T-cell (primary cell): ENCODE measurements around the gene AEBP1. TPM values are rescaled to one million over a fixed set of nuclear protein-coding genes. Genes with fewer than 3 reads are reported as not detected.

ENCODE experiments used
- ATAC-seq, 4 experiments: fragments of 200-7000 bp in 3 of 4; fragments of 150-1000 bp in 1 of 4; cut with Tn5 transposase; replicated peaks in 1 of 4; 1 replicate in 3 of 4; 2 replicates in 1 of 4; pipeline ENCODE4 v1.10.0; 2021; ENCODE audit warnings: moderate library complexity in 3 of 4, mild to moderate bottlenecking in 2 of 4, moderate number of reproducible peaks in 1 of 4
- CTCF ChIA-PET, 2 donors: fragments of 300-600 bp; sonication (Branson Sonifier 250); formaldehyde crosslinking; loops; one replicate each; lab custom pipeline; 2022; ENCODE audit warnings: antibody characterized with exemption in 2 of 2; lab: Charles Lee
- POLR2A ChIA-PET, 2 donors: fragments of 300-600 bp; sonication (Branson Sonifier 250); formaldehyde crosslinking; loops; one replicate each; lab custom pipeline; 2022; ENCODE audit warnings: antibody characterized with exemption in 2 of 2; lab: Charles Lee
- DNase-seq, 35 experiments: peaks; one replicate each; pipeline versions ENCODE4 v3.0.0 to v3.0.0-alpha.2; 2013 to 2023
- H3K27ac ChIP-seq: one replicate; pipeline ENCODE4 v1.5.1; 2013; ENCODE audit warnings: low read length
- H3K27me3 ChIP-seq, 2 experiments: replicated peaks in 1 of 2; 1 replicate in 1 of 2; 2 replicates in 1 of 2; pipeline versions ENCODE4 v1.6.1 to v1.7.0; 2013; ENCODE audit warnings: low read length in 1 of 2, mixed read lengths in 1 of 2; ENCODE audit not compliant: control insufficient read depth in 2 of 2, insufficient read depth in 2 of 2; ENCODE audit errors: extremely low read depth in 1 of 2
- H3K36me3 ChIP-seq, 2 donors: 1 replicate in 1 of 2; 2 replicates in 1 of 2; pipeline versions ENCODE4 v1.6.1 to v1.7.0; 2013; ENCODE audit warnings: low read length in 1 of 2; ENCODE audit not compliant: control insufficient read depth in 2 of 2, insufficient read depth in 1 of 2; ENCODE audit errors: extremely low read depth in 1 of 2
- H3K4me1 ChIP-seq, 2 experiments: 1 replicate in 1 of 2; 2 replicates in 1 of 2; pipeline versions ENCODE4 v1.6.1 to v1.7.0; 2013; ENCODE audit warnings: low read length in 2 of 2, mixed read lengths in 1 of 2; ENCODE audit not compliant: insufficient read depth in 2 of 2, control insufficient read depth in 1 of 2; ENCODE audit errors: extremely low read depth in 1 of 2
- H3K4me3 ChIP-seq, 2 donors: 1 replicate in 1 of 2; 2 replicates in 1 of 2; pipeline versions ENCODE4 v1.5.1 to v1.7.0; 2013; ENCODE audit warnings: mild to moderate bottlenecking in 2 of 2, low read length in 1 of 2, moderate library complexity in 1 of 2; ENCODE audit not compliant: control insufficient read depth in 1 of 2; ENCODE audit errors: extremely low read depth in 1 of 2
- H3K9me3 ChIP-seq: 2 replicates; pipeline ENCODE4 v1.7.0; 2013
- H3K27ac Mint-ChIP-seq, 2 donors: one replicate each; pipeline ENCODE4 v1.8.0; 2020 to 2021; ENCODE audit warnings: mild to moderate bottlenecking in 2 of 2, mixed read lengths in 2 of 2
- H3K27me3 Mint-ChIP-seq, 2 donors: one replicate each; pipeline ENCODE4 v1.8.0; 2021 to 2022; ENCODE audit warnings: mixed read lengths in 2 of 2
- H3K36me3 Mint-ChIP-seq: one replicate; pipeline ENCODE4 v1.8.0; 2021; ENCODE audit warnings: mixed read lengths
- H3K4me1 Mint-ChIP-seq, 3 donors: one replicate each; pipeline ENCODE4 v1.8.0; 2020 to 2022; ENCODE audit warnings: mixed read lengths in 3 of 3, mild to moderate bottlenecking in 1 of 3
- H3K4me3 Mint-ChIP-seq, 3 donors: one replicate each; pipeline ENCODE4 v1.8.0; 2020 to 2022; ENCODE audit warnings: mild to moderate bottlenecking in 3 of 3, mixed read lengths in 3 of 3, moderate library complexity in 3 of 3
- H3K9me3 Mint-ChIP-seq, 3 donors: one replicate each; pipeline ENCODE4 v1.8.0; 2020 to 2022; ENCODE audit warnings: mixed read lengths in 3 of 3
- WGBS: methylation state at CpG from one replicate; pipeline ENCODE4 v1.1.5; 2013; ENCODE audit warnings: missing lambda C conversion rate; ENCODE audit not compliant: insufficient coverage; 5-methylcytosine and 5-hydroxymethylcytosine counted together
- total RNA-seq, 35 experiments: library from RNA in 6 of 35; stranded (reverse) in 6 of 35; fragments of 120-200 nt in 1 of 35; gene quantifications; one replicate each; pipeline versions ENCODE4 v1.2.1 to v1.2.4 and lab custom pipeline; 2013 to 2026

The AEBP1 gene
- total RNA-seq, 5 donors from 2014 or later (not counting 1 experiment from before 2014, with no cell fraction given): 18.1 to 28.4 (median 23.1) TPM

GRCh38 chr7:44062903-44063295, 41.2 kb upstream of the AEBP1 start:
- Histone ChIP-seq H3K9me3 (no peaks in the 10 kb centered on the region), H3K4me3 (no peak overlapping the region), H3K36me3 (peaks cover 7 to 39% of the 10 kb centered on the region in 2 donors), H3K27ac (no peak overlapping the region), H3K4me1 (peaks cover 0 to 61% of the 10 kb centered on the region in 2 experiments), H3K27me3 (peaks cover 0 to 6% of the 10 kb centered on the region in 2 experiments)
- Mint-ChIP-seq H3K27ac (peak overlapping the region in 1 of 2 donors; percentile 48), H3K27me3 (no peaks in the 10 kb centered on the region), H3K9me3 (no peaks in the 10 kb centered on the region), H3K4me1 (peaks cover 31 to 38% (median 37%) of the 10 kb centered on the region in 3 donors), H3K4me3 (no peak overlapping the region), H3K36me3 (peaks cover 25% of the 10 kb centered on the region)
- ATAC-seq: no peak
- ChIA-PET POLR2A (interaction anchor here in 1 of 2 donors (0.5 kb wide), 1 partner anchor 158 kb away, joined by 3 read pairs; no protein-coding TSS in a partner anchor), CTCF (no interaction called here)
- 93% methylated on average over 2 of the region's 3 CpGs for WGBS
- no peak for DNase-seq

GRCh38 chr7:44063547-44063893, 40.6 kb upstream of the AEBP1 start:
- POLR2A ChIA-PET: no interaction called here
- H3K27ac Mint-ChIP-seq: no peak overlapping the region

GRCh38 chr7:44063894-44064651, 40.1 kb upstream of the AEBP1 start:
- H3K4me3 ChIP-seq: no peak overlapping the region
- WGBS: 74% methylated on average over 10 of the region's 16 CpGs
- ChIA-PET POLR2A (no interaction called here), CTCF (no interaction called here)
- H3K27me3 Mint-ChIP-seq: no peaks in the 10 kb centered on the region
- peaks cover 0 to 49% of the 10 kb centered on the region in 2 experiments for H3K4me1 ChIP-seq
- H3K27me3 ChIP-seq: peaks cover 0 to 6% of the 10 kb centered on the region in 2 experiments
- H3K9me3 ChIP-seq: no peaks in the 10 kb centered on the region
- no peak for DNase-seq
- no peak overlapping the region for H3K27ac Mint-ChIP-seq
- ATAC-seq: peak in 1 of 4 experiments; percentile 5
- peaks cover 15% of the 10 kb centered on the region for H3K36me3 Mint-ChIP-seq
- H3K27ac ChIP-seq: no peak overlapping the region
- peaks cover 0 to 3% (median 0%) of the 10 kb centered on the region in 3 donors for H3K9me3 Mint-ChIP-seq
- no peak overlapping the region for H3K4me3 Mint-ChIP-seq
- H3K4me1 Mint-ChIP-seq: peaks cover 27 to 39% (median 30%) of the 10 kb centered on the region in 3 donors
- H3K36me3 ChIP-seq: peaks cover 2 to 28% of the 10 kb centered on the region in 2 donors

More at GRCh38 chr7:44063547-44063893, 40.6 kb upstream of the AEBP1 start:
- H3K4me1 Mint-ChIP-seq: peaks cover 31 to 40% (median 33%) of the 10 kb centered on the region in 3 donors
- H3K4me3 Mint-ChIP-seq: no peak overlapping the region
- DNase-seq (peak in 1 of 35 experiments; percentile 2), ATAC-seq (no peak)
- peaks cover 0 to 54% of the 10 kb centered on the region in 2 experiments for H3K4me1 ChIP-seq
- CTCF ChIA-PET: no interaction called here
- peaks cover 0 to 6% of the 10 kb centered on the region in 2 experiments for H3K27me3 ChIP-seq
- H3K27ac ChIP-seq: no peak overlapping the region
- H3K36me3 ChIP-seq: peaks cover 3 to 33% of the 10 kb centered on the region in 2 donors
- H3K9me3 ChIP-seq: no peaks in the 10 kb centered on the region
- no peaks in the 10 kb centered on the region for H3K27me3 Mint-ChIP-seq
- no peak overlapping the region for H3K4me3 ChIP-seq
- peaks cover 20% of the 10 kb centered on the region for H3K36me3 Mint-ChIP-seq
- H3K9me3 Mint-ChIP-seq: peaks cover 0 to under 1% (median 0%) of the 10 kb centered on the region in 3 donors
- WGBS: 90% methylated on average over 2 of the region's 10 CpGs

GRCh38 chr7:44064791-44065430, 39.2 kb upstream of the AEBP1 start:
- no peak for DNase-seq
- H3K27ac ChIP-seq: no peak overlapping the region
- peaks cover 27 to 39% (median 29%) of the 10 kb centered on the region in 3 donors for H3K4me1 Mint-ChIP-seq
- peaks cover 0 to 6% of the 10 kb centered on the region in 2 experiments for H3K27me3 ChIP-seq
- H3K9me3 ChIP-seq: no peaks in the 10 kb centered on the region
- CTCF ChIA-PET: no interaction called here
- no peak overlapping the region for H3K4me3 ChIP-seq
- peaks cover 11% of the 10 kb centered on the region for H3K36me3 Mint-ChIP-seq
- 42% methylated on average over 24 of the region's 33 CpGs for WGBS
- H3K4me3 Mint-ChIP-seq: peak overlapping the region in 1 of 3 donors; percentile 24
- H3K36me3 ChIP-seq: peaks cover 2 to 19% of the 10 kb centered on the region in 2 donors
- H3K4me1 ChIP-seq: peaks cover 0 to 41% of the 10 kb centered on the region in 2 experiments
- peak in 3 of 4 experiments; percentile 13 to 46 (median 15) for ATAC-seq
- H3K27me3 Mint-ChIP-seq: no peaks in the 10 kb centered on the region
- peak overlapping the region; percentile 43 to 58 for H3K27ac Mint-ChIP-seq
- POLR2A ChIA-PET: interaction anchor here in 1 of 2 donors (0.7 kb wide), 1 partner anchor 100 kb away, joined by 3 read pairs; no protein-coding TSS in a partner anchor
- peaks cover 0 to 3% (median 0%) of the 10 kb centered on the region in 3 donors for H3K9me3 Mint-ChIP-seq

- ChIA-PET POLR2A (interaction anchor here in 1 of 2 donors (0.7 kb wide), 1 partner anchor 100 kb away, joined by 3 read pairs; no protein-coding TSS in a partner anchor), CTCF (interaction anchor here in 1 of 2 donors (0.6 kb wide), 1 partner anchor 548 kb away, joined by 3 read pairs; no protein-coding TSS in a partner anchor)
- DNase-seq (no peak), ATAC-seq (peak in 3 of 4 experiments; percentile 20 to 62 (median 23))
- Mint-ChIP-seq H3K4me3 (peak within 1 kb of the TSS in 1 of 3 donors; percentile 24), H3K36me3 (peaks cover 6% of the 10 kb centered on the region), H3K27ac (peak within 1 kb of the TSS; percentile 43 to 66), H3K4me1 (peaks cover 27 to 38% (median 29%) of the 10 kb centered on the region in 3 donors), H3K9me3 (peaks cover 0 to 3% (median 0%) of the 10 kb centered on the region in 3 donors), H3K27me3 (no peaks in the 10 kb centered on the region)
- Histone ChIP-seq H3K4me3 (no peak within 1 kb of the TSS), H3K27me3 (peaks cover 0 to 6% of the 10 kb centered on the region in 2 experiments), H3K4me1 (peaks cover 0 to 37% of the 10 kb centered on the region in 2 experiments), H3K36me3 (peaks cover 2 to 13% of the 10 kb centered on the region in 2 donors), H3K9me3 (no peaks in the 10 kb centered on the region), H3K27ac (no peak within 1 kb of the TSS)
- 27% methylated on average over 7 of the region's 14 CpGs for WGBS
Measured at GRCh38 chr7:44065431-44066110, 38.6 kb upstream of the AEBP1 start, which contains the start of gene PGAM2. Gene PGAM2 (minus strand): TSS chr7:44065567. CDS start chr7:44065529, 38 bp downstream.
